WTC11 (cell line): Measurements from ENCODE around the gene LMOD3. TPM values are rescaled to one million over a fixed set of nuclear protein-coding genes. Genes with fewer than 3 reads are reported as not detected.

Source experiments
- ATAC-seq: fragments of 200-7000 bp; cut with Tn5 transposase; 2 replicates; pipeline ENCODE4 v1.10.0; 2021; ENCODE audit warnings: mild to moderate bottlenecking, moderate library complexity
- CTCF ChIA-PET: fragments of 300-600 bp; sonication (Branson Sonifier 250); formaldehyde crosslinking; loops from one replicate; lab custom pipeline; 2021; ENCODE audit warnings: antibody characterized with exemption; lab: Charles Lee
- POLR2A ChIA-PET: fragments of 350-600 bp; sonication (Branson Sonifier 250); formaldehyde crosslinking; loops from one replicate; lab custom pipeline; 2021; ENCODE audit warnings: antibody characterized with exemption; lab: Charles Lee
- DNase-seq: peaks from one replicate; pipeline ENCODE4 v3.0.0; 2021; ENCODE audit warnings: low spot score
- H3K27ac Mint-ChIP-seq: 2 replicates; pipeline ENCODE4 v1.8.0; 2021; ENCODE audit warnings: mixed read lengths
- H3K27me3 Mint-ChIP-seq: 2 replicates; pipeline ENCODE4 v1.8.0; 2021; ENCODE audit warnings: low read depth, mild to moderate bottlenecking, moderate library complexity, mixed read lengths
- H3K36me3 Mint-ChIP-seq: 2 replicates; pipeline ENCODE4 v1.8.0; 2021; ENCODE audit warnings: mixed read lengths
- H3K4me1 Mint-ChIP-seq: 2 replicates; pipeline ENCODE4 v1.8.0; 2022; ENCODE audit warnings: mixed read lengths
- H3K4me3 Mint-ChIP-seq: 2 replicates; pipeline ENCODE4 v1.8.0; 2021; ENCODE audit warnings: mild to moderate bottlenecking, moderate library complexity, mixed read lengths
- H3K9me3 Mint-ChIP-seq: 2 replicates; pipeline ENCODE4 v1.8.0; 2021; ENCODE audit warnings: mixed read lengths
- ETV6 ChIP-seq: sonication (generic); formaldehyde crosslinking; IDR thresholded peaks from 2 replicates; pipeline ENCODE4 v1.8.1; 2022; ENCODE audit warnings: mild to moderate bottlenecking, missing genetic modification reagents
- NFYB ChIP-seq: sonication (generic); formaldehyde crosslinking; conservative IDR thresholded peaks from 2 replicates; pipeline ENCODE4 v1.8.0; 2022; ENCODE audit warnings: low read depth, missing genetic modification reagents
- RELA ChIP-seq: sonication (generic); formaldehyde crosslinking; IDR thresholded peaks from 2 replicates; pipeline ENCODE4 v1.8.1; 2022; ENCODE audit warnings: missing genetic modification reagents, mild to moderate bottlenecking, borderline replicate concordance
- SP1 ChIP-seq: sonication (generic); formaldehyde crosslinking; conservative IDR thresholded peaks from 2 replicates; pipeline ENCODE4 v1.8.1; 2022; ENCODE audit warnings: missing genetic modification reagents
- ZBTB21 ChIP-seq: sonication (generic); formaldehyde crosslinking; IDR thresholded peaks from 2 replicates; pipeline ENCODE4 v1.8.1; 2023; ENCODE audit warnings: mild to moderate bottlenecking, missing genetic modification reagents, borderline replicate concordance
- ZNF671 ChIP-seq: fragments of 250-450 bp; sonication (Bioruptor Pico); IDR thresholded peaks from 2 replicates; pipeline ENCODE4 v1.8.0; 2021; ENCODE audit warnings: mild to moderate bottlenecking
- total RNA-seq: library from RNA; stranded (reverse); gene quantifications from 3 replicates; pipeline ENCODE4 v1.2.3, GENCODE V29; 2021
- TF ChIP-seq, protein P1 (sequence below): sonication (generic); formaldehyde crosslinking; IDR thresholded peaks from 2 replicates; pipeline ENCODE4 v1.8.0; 2022; ENCODE audit warnings: mild to moderate bottlenecking, missing genetic modification reagents
- TF ChIP-seq, protein P2 (sequence below): sonication (generic); formaldehyde crosslinking; IDR thresholded peaks from 2 replicates; pipeline ENCODE4 v1.8.0; 2023; ENCODE audit warnings: mild to moderate bottlenecking, missing genetic modification reagents
- TF ChIP-seq, protein P3 (sequence below): fragments of 250-450 bp; sonication (Bioruptor Pico); IDR thresholded peaks from 2 replicates; pipeline ENCODE4 v1.9.0; 2021; ENCODE audit warnings: moderate library complexity, mild to moderate bottlenecking, inconsistent platforms, borderline replicate concordance
- TF ChIP-seq, protein P4 (sequence below): sonication (generic); formaldehyde crosslinking; IDR thresholded peaks from 2 replicates; pipeline ENCODE4 v1.8.1; 2023; ENCODE audit warnings: mild to moderate bottlenecking, missing genetic modification reagents, moderate library complexity
- TF ChIP-seq, protein P5 (sequence below): sonication (generic); formaldehyde crosslinking; conservative IDR thresholded peaks from 2 replicates; pipeline ENCODE4 v1.8.1; 2022; ENCODE audit warnings: mild to moderate bottlenecking, missing genetic modification reagents
- TF ChIP-seq, protein P6 (sequence below): sonication (generic); formaldehyde crosslinking; IDR thresholded peaks from 2 replicates; pipeline ENCODE4 v1.8.1; 2023; ENCODE audit warnings: mild to moderate bottlenecking, missing genetic modification reagents, borderline replicate concordance
- TF ChIP-seq, protein P7 (sequence below): fragments of 250-450 bp; sonication (Bioruptor Pico); IDR thresholded peaks from 2 replicates; pipeline ENCODE4 v1.9.0; 2021; ENCODE audit warnings: mild to moderate bottlenecking, borderline replicate concordance
- TF ChIP-seq, protein P8 (sequence below): sonication (generic); formaldehyde crosslinking; conservative IDR thresholded peaks from 2 replicates; pipeline ENCODE4 v1.8.1; 2023; ENCODE audit warnings: mild to moderate bottlenecking, low read depth, missing genetic modification reagents, moderate library complexity
- TF ChIP-seq, protein P9 (sequence below): sonication (generic); formaldehyde crosslinking; IDR thresholded peaks from 2 replicates; pipeline ENCODE4 v1.8.1; 2023; ENCODE audit warnings: mild to moderate bottlenecking, missing genetic modification reagents

LMOD3 gene
- total RNA-seq, 1 experiment from 2014 or later = not detected

DNA sequence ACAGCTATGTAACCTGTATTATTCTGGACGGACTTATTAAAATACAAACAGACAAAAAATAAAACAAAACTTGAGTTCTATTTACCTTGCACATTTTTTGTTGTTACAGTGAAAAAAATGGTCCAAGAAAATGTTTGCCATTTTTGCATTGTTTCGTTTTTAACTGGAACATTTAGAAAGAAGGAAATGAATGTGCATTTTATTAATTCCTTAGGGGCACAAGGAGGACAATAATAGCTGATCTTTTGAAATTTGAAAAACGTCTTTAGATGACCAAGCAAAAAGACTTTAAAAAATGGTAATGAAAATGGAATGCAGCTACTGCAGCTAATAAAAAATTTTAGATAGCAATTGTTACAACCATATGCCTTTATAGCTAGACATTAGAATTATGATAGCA is 17.1 kb downstream of the LMOD3 start:
- ATAC-seq (no peak), DNase-seq (no peak)
- H3K36me3 Mint-ChIP-seq = peaks cover 14% of the 10 kb centered on the region
- H3K9me3 Mint-ChIP-seq = no peaks in the 10 kb centered on the region
- H3K4me3 Mint-ChIP-seq = no peak overlapping the region
- H3K27me3 Mint-ChIP-seq = no peaks in the 10 kb centered on the region
- no peak overlapping the region for H3K27ac Mint-ChIP-seq
- POLR2A ChIA-PET = no interaction called here
- CTCF ChIA-PET = interaction anchor here (1.0 to 2.1 kb wide), 2 partner anchors 12 to 15 kb away, joined by 3 to 5 read pairs; no protein-coding TSS in a partner anchor
- TF ChIP-seq, protein P1, sequence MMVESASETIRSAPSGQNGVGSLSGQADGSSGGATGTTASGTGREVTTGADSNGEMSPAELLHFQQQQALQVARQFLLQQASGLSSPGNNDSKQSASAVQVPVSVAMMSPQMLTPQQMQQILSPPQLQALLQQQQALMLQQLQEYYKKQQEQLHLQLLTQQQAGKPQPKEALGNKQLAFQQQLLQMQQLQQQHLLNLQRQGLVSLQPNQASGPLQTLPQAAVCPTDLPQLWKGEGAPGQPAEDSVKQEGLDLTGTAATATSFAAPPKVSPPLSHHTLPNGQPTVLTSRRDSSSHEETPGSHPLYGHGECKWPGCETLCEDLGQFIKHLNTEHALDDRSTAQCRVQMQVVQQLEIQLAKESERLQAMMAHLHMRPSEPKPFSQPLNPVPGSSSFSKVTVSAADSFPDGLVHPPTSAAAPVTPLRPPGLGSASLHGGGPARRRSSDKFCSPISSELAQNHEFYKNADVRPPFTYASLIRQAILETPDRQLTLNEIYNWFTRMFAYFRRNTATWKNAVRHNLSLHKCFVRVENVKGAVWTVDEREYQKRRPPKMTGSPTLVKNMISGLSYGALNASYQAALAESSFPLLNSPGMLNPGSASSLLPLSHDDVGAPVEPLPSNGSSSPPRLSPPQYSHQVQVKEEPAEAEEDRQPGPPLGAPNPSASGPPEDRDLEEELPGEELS (CRISPR knock-in tag) = no peak
- TF ChIP-seq, protein P2, sequence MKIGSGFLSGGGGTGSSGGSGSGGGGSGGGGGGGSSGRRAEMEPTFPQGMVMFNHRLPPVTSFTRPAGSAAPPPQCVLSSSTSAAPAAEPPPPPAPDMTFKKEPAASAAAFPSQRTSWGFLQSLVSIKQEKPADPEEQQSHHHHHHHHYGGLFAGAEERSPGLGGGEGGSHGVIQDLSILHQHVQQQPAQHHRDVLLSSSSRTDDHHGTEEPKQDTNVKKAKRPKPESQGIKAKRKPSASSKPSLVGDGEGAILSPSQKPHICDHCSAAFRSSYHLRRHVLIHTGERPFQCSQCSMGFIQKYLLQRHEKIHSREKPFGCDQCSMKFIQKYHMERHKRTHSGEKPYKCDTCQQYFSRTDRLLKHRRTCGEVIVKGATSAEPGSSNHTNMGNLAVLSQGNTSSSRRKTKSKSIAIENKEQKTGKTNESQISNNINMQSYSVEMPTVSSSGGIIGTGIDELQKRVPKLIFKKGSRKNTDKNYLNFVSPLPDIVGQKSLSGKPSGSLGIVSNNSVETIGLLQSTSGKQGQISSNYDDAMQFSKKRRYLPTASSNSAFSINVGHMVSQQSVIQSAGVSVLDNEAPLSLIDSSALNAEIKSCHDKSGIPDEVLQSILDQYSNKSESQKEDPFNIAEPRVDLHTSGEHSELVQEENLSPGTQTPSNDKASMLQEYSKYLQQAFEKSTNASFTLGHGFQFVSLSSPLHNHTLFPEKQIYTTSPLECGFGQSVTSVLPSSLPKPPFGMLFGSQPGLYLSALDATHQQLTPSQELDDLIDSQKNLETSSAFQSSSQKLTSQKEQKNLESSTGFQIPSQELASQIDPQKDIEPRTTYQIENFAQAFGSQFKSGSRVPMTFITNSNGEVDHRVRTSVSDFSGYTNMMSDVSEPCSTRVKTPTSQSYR = no peak
- TF ChIP-seq, protein P3, sequence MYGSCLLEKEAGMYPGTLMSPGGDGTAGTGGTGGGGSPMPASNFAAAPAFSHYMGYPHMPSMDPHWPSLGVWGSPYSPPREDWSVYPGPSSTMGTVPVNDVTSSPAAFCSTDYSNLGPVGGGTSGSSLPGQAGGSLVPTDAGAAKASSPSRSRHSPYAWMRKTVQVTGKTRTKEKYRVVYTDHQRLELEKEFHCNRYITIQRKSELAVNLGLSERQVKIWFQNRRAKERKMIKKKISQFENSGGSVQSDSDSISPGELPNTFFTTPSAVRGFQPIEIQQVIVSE = no peak
- TF ChIP-seq ETV6 (no peak), ZBTB21 (CRISPR knock-in tag) (no peak), SP1 (CRISPR knock-in tag) (no peak), ZNF671 (CRISPR knock-in tag) (no peak), RELA (CRISPR knock-in tag) (no peak), NFYB (no peak)
- TF ChIP-seq, protein P4, sequence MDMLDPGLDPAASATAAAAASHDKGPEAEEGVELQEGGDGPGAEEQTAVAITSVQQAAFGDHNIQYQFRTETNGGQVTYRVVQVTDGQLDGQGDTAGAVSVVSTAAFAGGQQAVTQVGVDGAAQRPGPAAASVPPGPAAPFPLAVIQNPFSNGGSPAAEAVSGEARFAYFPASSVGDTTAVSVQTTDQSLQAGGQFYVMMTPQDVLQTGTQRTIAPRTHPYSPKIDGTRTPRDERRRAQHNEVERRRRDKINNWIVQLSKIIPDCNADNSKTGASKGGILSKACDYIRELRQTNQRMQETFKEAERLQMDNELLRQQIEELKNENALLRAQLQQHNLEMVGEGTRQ (CRISPR knock-in tag) = no peak
- TF ChIP-seq, protein P5, sequence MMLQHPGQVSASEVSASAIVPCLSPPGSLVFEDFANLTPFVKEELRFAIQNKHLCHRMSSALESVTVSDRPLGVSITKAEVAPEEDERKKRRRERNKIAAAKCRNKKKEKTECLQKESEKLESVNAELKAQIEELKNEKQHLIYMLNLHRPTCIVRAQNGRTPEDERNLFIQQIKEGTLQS (CRISPR knock-in tag) = no peak
- TF ChIP-seq, protein P6, sequence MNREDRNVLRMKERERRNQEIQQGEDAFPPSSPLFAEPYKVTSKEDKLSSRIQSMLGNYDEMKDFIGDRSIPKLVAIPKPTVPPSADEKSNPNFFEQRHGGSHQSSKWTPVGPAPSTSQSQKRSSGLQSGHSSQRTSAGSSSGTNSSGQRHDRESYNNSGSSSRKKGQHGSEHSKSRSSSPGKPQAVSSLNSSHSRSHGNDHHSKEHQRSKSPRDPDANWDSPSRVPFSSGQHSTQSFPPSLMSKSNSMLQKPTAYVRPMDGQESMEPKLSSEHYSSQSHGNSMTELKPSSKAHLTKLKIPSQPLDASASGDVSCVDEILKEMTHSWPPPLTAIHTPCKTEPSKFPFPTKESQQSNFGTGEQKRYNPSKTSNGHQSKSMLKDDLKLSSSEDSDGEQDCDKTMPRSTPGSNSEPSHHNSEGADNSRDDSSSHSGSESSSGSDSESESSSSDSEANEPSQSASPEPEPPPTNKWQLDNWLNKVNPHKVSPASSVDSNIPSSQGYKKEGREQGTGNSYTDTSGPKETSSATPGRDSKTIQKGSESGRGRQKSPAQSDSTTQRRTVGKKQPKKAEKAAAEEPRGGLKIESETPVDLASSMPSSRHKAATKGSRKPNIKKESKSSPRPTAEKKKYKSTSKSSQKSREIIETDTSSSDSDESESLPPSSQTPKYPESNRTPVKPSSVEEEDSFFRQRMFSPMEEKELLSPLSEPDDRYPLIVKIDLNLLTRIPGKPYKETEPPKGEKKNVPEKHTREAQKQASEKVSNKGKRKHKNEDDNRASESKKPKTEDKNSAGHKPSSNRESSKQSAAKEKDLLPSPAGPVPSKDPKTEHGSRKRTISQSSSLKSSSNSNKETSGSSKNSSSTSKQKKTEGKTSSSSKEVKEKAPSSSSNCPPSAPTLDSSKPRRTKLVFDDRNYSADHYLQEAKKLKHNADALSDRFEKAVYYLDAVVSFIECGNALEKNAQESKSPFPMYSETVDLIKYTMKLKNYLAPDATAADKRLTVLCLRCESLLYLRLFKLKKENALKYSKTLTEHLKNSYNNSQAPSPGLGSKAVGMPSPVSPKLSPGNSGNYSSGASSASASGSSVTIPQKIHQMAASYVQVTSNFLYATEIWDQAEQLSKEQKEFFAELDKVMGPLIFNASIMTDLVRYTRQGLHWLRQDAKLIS = no peak
- TF ChIP-seq, protein P7, sequence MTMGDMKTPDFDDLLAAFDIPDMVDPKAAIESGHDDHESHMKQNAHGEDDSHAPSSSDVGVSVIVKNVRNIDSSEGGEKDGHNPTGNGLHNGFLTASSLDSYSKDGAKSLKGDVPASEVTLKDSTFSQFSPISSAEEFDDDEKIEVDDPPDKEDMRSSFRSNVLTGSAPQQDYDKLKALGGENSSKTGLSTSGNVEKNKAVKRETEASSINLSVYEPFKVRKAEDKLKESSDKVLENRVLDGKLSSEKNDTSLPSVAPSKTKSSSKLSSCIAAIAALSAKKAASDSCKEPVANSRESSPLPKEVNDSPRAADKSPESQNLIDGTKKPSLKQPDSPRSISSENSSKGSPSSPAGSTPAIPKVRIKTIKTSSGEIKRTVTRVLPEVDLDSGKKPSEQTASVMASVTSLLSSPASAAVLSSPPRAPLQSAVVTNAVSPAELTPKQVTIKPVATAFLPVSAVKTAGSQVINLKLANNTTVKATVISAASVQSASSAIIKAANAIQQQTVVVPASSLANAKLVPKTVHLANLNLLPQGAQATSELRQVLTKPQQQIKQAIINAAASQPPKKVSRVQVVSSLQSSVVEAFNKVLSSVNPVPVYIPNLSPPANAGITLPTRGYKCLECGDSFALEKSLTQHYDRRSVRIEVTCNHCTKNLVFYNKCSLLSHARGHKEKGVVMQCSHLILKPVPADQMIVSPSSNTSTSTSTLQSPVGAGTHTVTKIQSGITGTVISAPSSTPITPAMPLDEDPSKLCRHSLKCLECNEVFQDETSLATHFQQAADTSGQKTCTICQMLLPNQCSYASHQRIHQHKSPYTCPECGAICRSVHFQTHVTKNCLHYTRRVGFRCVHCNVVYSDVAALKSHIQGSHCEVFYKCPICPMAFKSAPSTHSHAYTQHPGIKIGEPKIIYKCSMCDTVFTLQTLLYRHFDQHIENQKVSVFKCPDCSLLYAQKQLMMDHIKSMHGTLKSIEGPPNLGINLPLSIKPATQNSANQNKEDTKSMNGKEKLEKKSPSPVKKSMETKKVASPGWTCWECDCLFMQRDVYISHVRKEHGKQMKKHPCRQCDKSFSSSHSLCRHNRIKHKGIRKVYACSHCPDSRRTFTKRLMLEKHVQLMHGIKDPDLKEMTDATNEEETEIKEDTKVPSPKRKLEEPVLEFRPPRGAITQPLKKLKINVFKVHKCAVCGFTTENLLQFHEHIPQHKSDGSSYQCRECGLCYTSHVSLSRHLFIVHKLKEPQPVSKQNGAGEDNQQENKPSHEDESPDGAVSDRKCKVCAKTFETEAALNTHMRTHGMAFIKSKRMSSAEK (CRISPR knock-in tag) = no peak
- TF ChIP-seq, protein P8, sequence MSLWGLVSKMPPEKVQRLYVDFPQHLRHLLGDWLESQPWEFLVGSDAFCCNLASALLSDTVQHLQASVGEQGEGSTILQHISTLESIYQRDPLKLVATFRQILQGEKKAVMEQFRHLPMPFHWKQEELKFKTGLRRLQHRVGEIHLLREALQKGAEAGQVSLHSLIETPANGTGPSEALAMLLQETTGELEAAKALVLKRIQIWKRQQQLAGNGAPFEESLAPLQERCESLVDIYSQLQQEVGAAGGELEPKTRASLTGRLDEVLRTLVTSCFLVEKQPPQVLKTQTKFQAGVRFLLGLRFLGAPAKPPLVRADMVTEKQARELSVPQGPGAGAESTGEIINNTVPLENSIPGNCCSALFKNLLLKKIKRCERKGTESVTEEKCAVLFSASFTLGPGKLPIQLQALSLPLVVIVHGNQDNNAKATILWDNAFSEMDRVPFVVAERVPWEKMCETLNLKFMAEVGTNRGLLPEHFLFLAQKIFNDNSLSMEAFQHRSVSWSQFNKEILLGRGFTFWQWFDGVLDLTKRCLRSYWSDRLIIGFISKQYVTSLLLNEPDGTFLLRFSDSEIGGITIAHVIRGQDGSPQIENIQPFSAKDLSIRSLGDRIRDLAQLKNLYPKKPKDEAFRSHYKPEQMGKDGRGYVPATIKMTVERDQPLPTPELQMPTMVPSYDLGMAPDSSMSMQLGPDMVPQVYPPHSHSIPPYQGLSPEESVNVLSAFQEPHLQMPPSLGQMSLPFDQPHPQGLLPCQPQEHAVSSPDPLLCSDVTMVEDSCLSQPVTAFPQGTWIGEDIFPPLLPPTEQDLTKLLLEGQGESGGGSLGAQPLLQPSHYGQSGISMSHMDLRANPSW = no peak
- TF ChIP-seq, protein P9, sequence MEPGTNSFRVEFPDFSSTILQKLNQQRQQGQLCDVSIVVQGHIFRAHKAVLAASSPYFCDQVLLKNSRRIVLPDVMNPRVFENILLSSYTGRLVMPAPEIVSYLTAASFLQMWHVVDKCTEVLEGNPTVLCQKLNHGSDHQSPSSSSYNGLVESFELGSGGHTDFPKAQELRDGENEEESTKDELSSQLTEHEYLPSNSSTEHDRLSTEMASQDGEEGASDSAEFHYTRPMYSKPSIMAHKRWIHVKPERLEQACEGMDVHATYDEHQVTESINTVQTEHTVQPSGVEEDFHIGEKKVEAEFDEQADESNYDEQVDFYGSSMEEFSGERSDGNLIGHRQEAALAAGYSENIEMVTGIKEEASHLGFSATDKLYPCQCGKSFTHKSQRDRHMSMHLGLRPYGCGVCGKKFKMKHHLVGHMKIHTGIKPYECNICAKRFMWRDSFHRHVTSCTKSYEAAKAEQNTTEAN (CRISPR knock-in tag) = no peak
- no peaks in the 10 kb centered on the region for H3K4me1 Mint-ChIP-seq
